Mesodermal cell (in vitro differentiated cells): ENCODE data around the gene SMG7.

Experiments used
- H3K27ac ChIP-seq: 2 replicates; pipeline ENCODE4 v1.7.0; 2013; ENCODE audit warnings: mild to moderate bottlenecking, low read depth, low read length, moderate library complexity; ENCODE audit not compliant: severe bottlenecking
- H3K36me3 ChIP-seq: 2 replicates; pipeline ENCODE4 v1.7.1; 2013; ENCODE audit warnings: mild to moderate bottlenecking, low read length, moderate library complexity; ENCODE audit not compliant: control insufficient read depth, insufficient read depth
- H3K4me1 ChIP-seq: one replicate; pipeline ENCODE4 v1.7.1; 2013; ENCODE audit warnings: mild to moderate bottlenecking, low read length; ENCODE audit not compliant: insufficient read depth, control insufficient read depth, poor library complexity, severe bottlenecking
- H3K4me3 ChIP-seq: 2 replicates; pipeline ENCODE4 v1.7.0; 2013; ENCODE audit warnings: low read length, control low read depth, mild to moderate bottlenecking; ENCODE audit not compliant: insufficient read depth, poor library complexity, severe bottlenecking; ENCODE audit errors: extremely low read depth
- H3K9me3 ChIP-seq: 2 replicates; pipeline ENCODE4 v1.7.1; 2013; ENCODE audit warnings: mild to moderate bottlenecking, low read length, moderate library complexity; ENCODE audit not compliant: control insufficient read depth
- WGBS, 2 experiments: methylation state at CpG; one replicate each; pipeline ENCODE4 v1.1.5; 2013; ENCODE audit warnings: missing lambda C conversion rate in 2 of 2; ENCODE audit not compliant: insufficient coverage in 2 of 2; 5-methylcytosine and 5-hydroxymethylcytosine counted together

SMG7 gene

DNA sequence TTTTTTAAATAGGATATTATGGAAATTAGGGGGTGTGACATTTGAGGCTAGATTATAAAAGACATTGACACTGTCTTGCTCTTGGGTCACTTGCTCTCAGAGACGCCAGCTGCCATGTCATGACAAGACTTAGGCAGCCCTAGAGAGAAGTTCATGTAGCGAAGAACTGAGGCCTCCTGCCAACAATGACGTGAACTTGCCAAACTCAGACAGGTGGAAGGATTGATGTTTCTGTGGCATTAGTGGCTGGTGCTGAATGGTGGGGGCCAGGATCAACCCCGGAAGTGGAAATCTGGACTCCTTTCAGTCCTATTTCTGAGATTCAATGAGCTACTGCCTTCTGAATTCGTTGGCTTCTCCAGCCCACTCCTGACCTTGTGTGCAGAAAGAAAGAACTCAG, 103.3 kb downstream of the SMG7 start:
- H3K27ac ChIP-seq: no peak overlapping the region
- no peaks in the 10 kb centered on the region for H3K4me1 ChIP-seq
- H3K36me3 ChIP-seq: no peaks in the 10 kb centered on the region
- 82 to 90% methylated on average over 5 of the region's 5 CpGs for WGBS, 2 experiments
- no peak overlapping the region for H3K4me3 ChIP-seq
- H3K9me3 ChIP-seq: no peaks in the 10 kb centered on the region

- H3K27ac ChIP-seq: no peak overlapping the region
- no peaks in the 10 kb centered on the region for H3K4me1 ChIP-seq
- no peaks in the 10 kb centered on the region for H3K36me3 ChIP-seq
- H3K4me3 ChIP-seq: no peak overlapping the region
- WGBS, 2 experiments: 86 to 90% methylated on average over 6 to 7 of the region's 8 CpGs
- H3K9me3 ChIP-seq: no peaks in the 10 kb centered on the region
Measured at GRCh38 chr1:183576537-183576936, 104.2 kb downstream of the SMG7 start.

DNA sequence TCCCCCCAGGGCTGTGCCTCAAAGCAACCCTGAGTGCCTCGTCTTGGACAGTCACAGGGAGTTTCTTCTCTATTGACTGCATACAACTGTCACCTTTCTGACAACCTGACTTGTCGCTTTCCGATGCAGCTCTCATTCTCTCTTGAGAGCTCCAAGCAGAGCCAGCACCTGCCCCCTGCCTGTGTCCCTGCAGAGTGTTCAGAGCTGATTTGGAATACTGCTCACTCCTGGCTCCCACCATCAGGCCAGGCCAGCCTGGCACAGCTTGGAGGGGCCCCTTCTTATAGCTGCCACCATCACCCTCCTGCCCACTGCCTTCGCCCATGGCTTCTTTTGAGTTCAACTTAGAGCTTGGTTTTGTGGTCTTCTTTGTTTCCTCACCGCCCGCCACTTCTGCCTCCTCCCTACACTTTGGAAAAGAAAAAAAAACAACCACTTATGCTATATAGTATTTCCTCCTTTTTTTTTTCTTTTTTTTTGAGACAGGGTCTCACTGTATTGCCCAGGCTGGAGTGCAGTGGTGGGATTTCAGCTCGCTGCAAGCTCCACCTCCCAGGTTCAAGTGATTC, 105.7 kb downstream of the SMG7 start:
- Histone ChIP-seq H3K4me1 (no peaks in the 10 kb centered on the region), H3K36me3 (no peaks in the 10 kb centered on the region), H3K4me3 (no peak overlapping the region), H3K9me3 (no peaks in the 10 kb centered on the region), H3K27ac (no peak overlapping the region)
- 83 to 84% methylated on average over 4 of the region's 7 CpGs for WGBS, 2 experiments

DNA sequence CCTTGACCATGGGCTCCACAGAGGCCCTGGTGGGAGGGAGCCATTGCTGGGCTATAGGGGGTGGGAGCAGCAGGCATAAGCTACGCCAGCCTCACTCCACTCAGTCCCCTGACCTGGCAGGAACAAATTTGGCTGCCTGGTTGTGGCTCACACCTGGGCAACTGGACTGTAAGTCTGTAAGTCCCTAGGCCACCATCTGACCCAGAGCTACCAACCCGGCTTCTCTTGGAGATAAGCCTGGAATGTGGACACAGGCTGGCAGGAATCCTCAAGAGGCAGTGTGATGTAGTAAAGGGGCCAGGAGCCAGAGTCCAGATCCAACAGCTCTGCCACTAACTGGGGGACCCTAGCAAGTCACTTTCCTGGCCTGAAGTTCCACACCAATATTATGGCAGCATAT, 106.6 kb downstream of the SMG7 start:
- WGBS, 2 experiments: 86 to 100% methylated on average over 1 of the region's 2 CpGs
- Histone ChIP-seq H3K4me3 (no peak overlapping the region), H3K4me1 (no peaks in the 10 kb centered on the region), H3K9me3 (no peaks in the 10 kb centered on the region), H3K36me3 (no peaks in the 10 kb centered on the region), H3K27ac (no peak overlapping the region)

- WGBS, 2 experiments: 70 to 72% methylated on average over 8 of the region's 8 CpGs
- no peaks in the 10 kb centered on the region for H3K36me3 ChIP-seq
- no peak overlapping the region for H3K27ac ChIP-seq
- H3K4me3 ChIP-seq: no peak overlapping the region
- no peaks in the 10 kb centered on the region for H3K4me1 ChIP-seq
- no peaks in the 10 kb centered on the region for H3K9me3 ChIP-seq
Measured at GRCh38 chr1:183580281-183580682, 108.0 kb downstream of the SMG7 start.

GRCh38 chr1:183582021-183582713, 109.9 kb downstream of the SMG7 start:
- no peak overlapping the region for H3K27ac ChIP-seq
- no peaks in the 10 kb centered on the region for H3K36me3 ChIP-seq
- 89 to 98% methylated on average over 9 to 10 of the region's 12 CpGs for WGBS, 2 experiments
- H3K9me3 ChIP-seq: no peaks in the 10 kb centered on the region
- H3K4me3 ChIP-seq: no peak overlapping the region
- H3K4me1 ChIP-seq: no peaks in the 10 kb centered on the region

DNA sequence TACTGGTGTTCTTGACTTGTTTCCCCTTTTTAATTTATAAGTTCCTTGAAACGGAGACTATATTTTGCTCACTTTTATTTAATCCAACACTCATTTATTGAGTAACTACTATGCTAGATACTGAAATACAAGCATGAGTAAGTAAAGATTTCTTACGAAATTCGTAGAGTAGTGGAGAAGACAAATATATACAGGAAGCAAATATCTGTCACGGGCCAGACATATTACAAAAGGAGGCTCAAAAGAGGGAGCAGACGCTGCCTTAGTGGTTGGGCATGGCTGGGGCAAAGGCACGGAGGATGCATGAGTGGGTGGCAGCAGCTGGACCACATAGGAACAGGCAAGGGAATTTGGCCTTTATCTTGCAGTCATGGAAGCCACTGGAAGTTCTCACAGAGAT, 111.2 kb downstream of the SMG7 start:
- no peaks in the 10 kb centered on the region for H3K36me3 ChIP-seq
- H3K27ac ChIP-seq: no peak overlapping the region
- no peak overlapping the region for H3K4me3 ChIP-seq
- no peaks in the 10 kb centered on the region for H3K4me1 ChIP-seq
- WGBS, 2 experiments: 88 to 97% methylated on average over 3 to 5 of the region's 6 CpGs
- H3K9me3 ChIP-seq: no peaks in the 10 kb centered on the region

DNA sequence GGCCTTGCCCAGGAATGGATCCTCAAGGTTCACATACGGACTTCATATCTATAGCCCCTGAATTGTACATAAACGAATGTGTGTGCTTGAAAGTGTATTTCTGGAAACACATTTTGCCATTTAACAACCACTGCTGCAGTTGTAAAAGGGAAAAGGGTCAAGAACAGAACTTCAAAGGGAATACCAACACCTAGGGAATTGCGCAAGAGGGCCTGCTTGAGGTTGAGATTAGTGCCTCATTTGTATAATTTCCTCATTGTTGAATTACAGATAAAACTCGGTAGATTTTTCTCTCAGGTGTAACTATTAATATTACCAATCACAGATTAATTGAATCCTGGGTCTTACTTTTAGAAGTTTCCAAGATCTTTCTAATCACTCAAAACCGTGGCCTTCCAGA, 111.8 kb downstream of the SMG7 start:
- Histone ChIP-seq H3K27ac (no peak overlapping the region), H3K4me1 (no peaks in the 10 kb centered on the region), H3K9me3 (no peaks in the 10 kb centered on the region), H3K4me3 (no peak overlapping the region), H3K36me3 (no peaks in the 10 kb centered on the region)
- WGBS, 2 experiments: 90% methylated on average over 2 of the region's 5 CpGs; no CpG with 5 or more reads in 1 of the 2 experiments

DNA sequence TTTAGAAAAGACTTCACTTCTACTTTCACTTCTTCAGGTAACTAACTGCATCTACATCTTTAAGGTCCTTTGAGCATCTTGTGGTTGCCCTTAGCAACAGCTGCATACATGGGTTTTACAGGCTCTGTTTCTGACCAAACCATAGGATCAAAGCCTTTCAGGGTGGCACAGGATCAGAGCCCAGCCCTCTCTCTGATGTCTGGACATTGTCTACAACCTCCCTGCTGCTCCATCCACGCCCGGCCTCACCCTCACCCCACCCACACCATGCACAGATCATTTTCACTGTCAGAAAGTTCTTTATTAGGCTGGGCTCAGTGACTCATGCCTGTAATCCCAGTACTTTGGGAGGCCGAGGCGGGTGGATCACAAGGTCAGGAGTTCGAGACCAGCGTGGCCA, 112.7 kb downstream of the SMG7 start:
- Histone ChIP-seq H3K4me1 (no peaks in the 10 kb centered on the region), H3K9me3 (no peaks in the 10 kb centered on the region), H3K36me3 (no peaks in the 10 kb centered on the region), H3K27ac (no peak overlapping the region), H3K4me3 (no peak overlapping the region)
- 74 to 93% methylated on average over 4 of the region's 6 CpGs for WGBS, 2 experiments

GRCh38 chr1:183586455-183586854, 114.2 kb downstream of the SMG7 start:
- no peaks in the 10 kb centered on the region for H3K36me3 ChIP-seq
- WGBS, 2 experiments: 100% methylated on average over 1 of the region's 1 CpG
- no peak overlapping the region for H3K4me3 ChIP-seq
- H3K9me3 ChIP-seq: no peaks in the 10 kb centered on the region
- H3K4me1 ChIP-seq: no peaks in the 10 kb centered on the region
- no peak overlapping the region for H3K27ac ChIP-seq

DNA sequence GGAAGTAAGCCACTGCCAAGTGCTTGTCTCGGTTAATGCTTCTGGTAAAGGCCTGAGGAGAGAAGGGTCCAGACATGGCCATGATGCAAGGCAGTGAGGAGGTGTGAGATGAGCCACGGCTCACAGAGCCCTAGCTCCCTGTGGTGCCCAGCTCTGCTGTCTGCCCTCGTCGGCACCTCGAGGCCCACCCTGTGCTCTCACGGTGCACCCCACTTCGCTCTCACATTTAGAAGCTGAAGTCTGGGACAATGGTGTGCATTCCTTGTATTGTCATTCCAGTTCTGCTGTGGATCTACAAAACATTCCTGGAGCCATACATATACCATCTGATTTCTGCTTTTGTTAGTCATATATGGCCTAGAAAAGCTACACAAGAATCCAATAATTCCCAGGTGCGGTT, 114.6 kb downstream of the SMG7 start:
- H3K27ac ChIP-seq: no peak overlapping the region
- H3K4me3 ChIP-seq: no peak overlapping the region
- H3K4me1 ChIP-seq: no peaks in the 10 kb centered on the region
- WGBS, 2 experiments: 88 to 95% methylated on average over 7 to 8 of the region's 8 CpGs
- no peaks in the 10 kb centered on the region for H3K9me3 ChIP-seq
- no peaks in the 10 kb centered on the region for H3K36me3 ChIP-seq
